K562 (cell line): ENCODE measurements around the gene TRAPPC8.

ENCODE experiments used
- ARNT ChIP-seq, 2 experiments: fragments of 450-650 bp; IDR thresholded peaks; 2 replicates each; pipeline ENCODE4 v1.6.1; 2016; ENCODE audit warnings: mild to moderate bottlenecking in 1 of 2
- CTCF ChIP-seq, 3 experiments: IDR thresholded peaks in 2 of 3; conservative IDR thresholded peaks in 1 of 3; 2 replicates each; pipeline ENCODE4 v1.5.1; 2011 to 2012; ENCODE audit warnings: low read length in 3 of 3, mild to moderate bottlenecking in 3 of 3, control low read depth in 2 of 3, improper control_type of control experiment in 1 of 3, inconsistent platforms in 1 of 3, low read depth in 1 of 3, mixed read lengths in 1 of 3, moderate library complexity in 1 of 3; ENCODE audit not compliant: insufficient read depth in 2 of 3
- ETV5 ChIP-seq: sonication (generic); formaldehyde crosslinking; IDR thresholded peaks from 2 replicates; pipeline ENCODE4 v1.4.0; 2020; ENCODE audit warnings: low read depth, mild to moderate bottlenecking, missing genetic modification reagents
- GABPA ChIP-seq: fragments of 200-800 bp; sonication (Bioruptor generic); conservative IDR thresholded peaks from 2 replicates; pipeline ENCODE4 v1.6.1; 2016; ENCODE audit warnings: low read depth, missing genetic modification characterization, missing compliant biosample characterization

GRCh38 chr18:31977270-31977872 is 34.4 kb upstream of the TRAPPC8 start:
- TF ChIP-seq GABPA (tag) (no peak), ETV5 (CRISPR knock-in tag) (no peak), ARNT (IDR thresholded peaks at IDR 0.05) (no peak), CTCF (IDR thresholded peaks at IDR 0.05 in 2 of 3, conservative IDR thresholded peaks at IDR 0.05 in 1 of 3; ENCODE audit: insufficient read depth in 2 of 3, low read depth in 1 of 3, low read length in 3 of 3) (peak; percentile 63 to 93 (median 77); a peak in 5 of 6 replicates)
